A549 treated with ZK216348 at 1 μM for 4 hours (cell line): ENCODE data around the gene SSPN. TPM values are rescaled to one million over a fixed set of nuclear protein-coding genes. Genes with fewer than 3 reads are reported as not detected.

ENCODE experiments used
- total RNA-seq: library from RNA; stranded (reverse); fragments of 200-300 nt; extraction: Qiagen RNA extraction; gene quantifications from 5 replicates; pipeline ENCODE4 v1.2.3, GENCODE V29; 2022; ENCODE audit warnings: low read depth

SSPN gene, protein sequence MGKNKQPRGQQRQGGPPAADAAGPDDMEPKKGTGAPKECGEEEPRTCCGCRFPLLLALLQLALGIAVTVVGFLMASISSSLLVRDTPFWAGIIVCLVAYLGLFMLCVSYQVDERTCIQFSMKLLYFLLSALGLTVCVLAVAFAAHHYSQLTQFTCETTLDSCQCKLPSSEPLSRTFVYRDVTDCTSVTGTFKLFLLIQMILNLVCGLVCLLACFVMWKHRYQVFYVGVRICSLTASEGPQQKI
- 0.17 to 0.39 TPM (median 0.34 TPM) in 5 replicates for total RNA-seq

DNA sequence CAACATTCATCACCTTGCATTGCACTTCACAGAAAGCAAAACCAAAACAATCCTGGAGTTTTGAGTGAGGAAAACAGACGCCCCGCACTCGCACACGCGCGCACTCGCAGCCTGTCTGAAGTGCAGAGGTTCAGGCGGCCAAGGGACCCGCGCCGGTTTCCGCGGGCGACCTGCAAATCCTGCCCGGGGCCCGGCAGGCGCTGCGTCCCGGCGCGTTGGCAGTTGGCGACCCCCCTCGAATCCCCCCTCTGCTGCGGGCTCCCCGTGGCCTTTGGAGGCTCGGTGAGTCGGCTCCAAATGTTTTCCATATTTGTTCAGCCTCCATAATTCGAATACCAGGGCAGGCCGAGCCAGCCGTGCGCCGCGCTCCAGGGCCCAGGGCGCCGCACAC lies at the start of gene SSPN:
Gene SSPN (plus strand): TSS at position 324 of the 391 bp plus-strand sequence. CDS start 100 bp downstream, outside the sequence.

Other genes starting within 250 kb of the SSPN start
- 7.2 to 12.6 TPM (median 9.7 TPM) in 5 replicates for gene RASSF8, start 236.9 kb upstream of the SSPN start, total RNA-seq
- gene BHLHE41, start 70.5 kb upstream of the SSPN start, total RNA-seq = 0.77 to 3.2 TPM (median 1.2 TPM) in 5 replicates